ENCODE results near the gene RSPRY1.

Gene RSPRY1

DNA sequence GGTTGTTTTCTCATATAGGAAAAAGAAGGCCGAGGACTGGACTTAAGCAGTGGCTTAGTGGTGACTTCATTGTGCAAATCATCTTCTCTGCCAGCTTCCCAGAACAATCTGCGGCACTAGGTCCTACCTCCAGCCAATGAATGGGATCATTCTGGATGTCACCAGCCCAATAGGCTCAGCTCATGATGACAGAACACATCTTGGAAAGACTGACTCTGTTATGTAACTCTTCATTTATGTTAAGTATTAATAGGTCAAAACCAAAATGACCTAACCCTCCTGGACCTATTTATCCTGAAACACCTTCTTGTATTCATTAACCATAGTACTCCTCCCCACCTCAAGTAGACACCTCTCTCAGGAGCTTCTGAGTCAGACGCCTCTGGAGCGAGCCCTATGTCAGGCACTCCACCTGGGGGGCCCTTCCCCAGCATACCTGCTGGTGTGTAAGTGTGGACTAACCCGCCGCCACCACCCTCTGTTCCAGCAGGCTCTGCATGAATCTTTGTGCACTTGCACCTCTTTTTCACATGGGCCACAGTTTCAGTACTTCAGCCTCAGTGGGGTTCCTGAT is 66.1 kb downstream of the RSPRY1 start:
- TF ChIP-seq CTCF (IDR thresholded peaks at IDR 0.05; ENCODE audit: insufficient read depth, low read depth, low read length, missing control alignments), result no peak
- no peak for DNase-seq (ENCODE audit: low read depth)
- H3K4me3 ChIP-seq (ENCODE audit: low read depth, low read length), result no peak overlapping the region

- DNase-seq (ENCODE audit: low read depth), result no peak
- TF ChIP-seq CTCF (IDR thresholded peaks at IDR 0.05; ENCODE audit: insufficient read depth, low read depth, low read length, missing control alignments), result no peak
- H3K4me3 ChIP-seq (ENCODE audit: low read depth, low read length), result no peak overlapping the region
Observed at GRCh38 chr16:57253466-57253865, 67.3 kb downstream of the RSPRY1 start.

GRCh38 chr16:57255686-57256415 is 69.7 kb downstream of the RSPRY1 start:
- TF ChIP-seq CTCF (IDR thresholded peaks at IDR 0.05; ENCODE audit: insufficient read depth, low read depth, low read length, missing control alignments), result no peak
- H3K4me3 ChIP-seq (ENCODE audit: low read depth, low read length), result no peak overlapping the region
- DNase-seq (ENCODE audit: low read depth), result no peak

DNA sequence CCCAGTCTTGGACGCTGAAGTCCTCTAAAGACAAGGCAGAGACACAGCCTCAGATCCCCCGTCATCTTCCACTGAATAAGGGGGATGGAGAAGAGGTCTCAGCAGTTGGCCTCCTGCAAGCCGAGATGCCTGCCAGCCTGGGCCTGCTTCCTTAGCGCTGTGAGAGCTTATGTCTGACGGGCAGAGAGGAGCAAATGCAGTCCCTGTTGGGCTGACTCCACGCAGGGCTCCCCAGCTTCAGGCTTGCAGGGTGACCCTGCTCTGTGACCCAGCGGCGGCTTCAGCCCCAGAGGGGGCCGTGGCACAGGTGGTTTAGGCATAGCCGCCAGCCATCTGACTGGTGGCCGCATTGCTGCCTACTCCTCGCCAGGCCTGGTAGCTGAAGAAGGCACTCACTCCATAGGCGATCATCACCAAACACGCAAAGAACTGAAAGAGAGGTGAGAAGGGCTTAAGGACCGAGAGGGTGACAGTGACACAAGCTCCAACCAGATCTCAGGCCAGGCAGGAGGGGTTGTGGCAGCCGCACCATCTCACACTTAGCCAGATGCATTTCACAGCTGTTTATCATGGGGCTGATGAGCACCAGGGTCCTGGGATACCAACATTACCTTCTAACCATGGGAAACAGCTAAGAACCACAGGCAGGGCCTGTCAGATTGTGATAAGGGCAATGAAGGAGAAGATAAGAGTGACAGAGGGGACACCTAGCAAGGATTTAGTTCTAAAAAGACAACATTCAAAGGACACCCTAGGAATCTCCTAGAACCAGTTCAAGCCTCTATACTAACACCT is 70.7 kb downstream of the RSPRY1 start:
- no peak overlapping the region for H3K4me3 ChIP-seq (ENCODE audit: low read depth, low read length)
- TF ChIP-seq CTCF (IDR thresholded peaks at IDR 0.05; ENCODE audit: insufficient read depth, low read depth, low read length, missing control alignments), result no peak
- DNase-seq (ENCODE audit: low read depth), result no peak

GRCh38 chr16:57257455-57258070 is 71.4 kb downstream of the RSPRY1 start:
- no peak overlapping the region for H3K4me3 ChIP-seq (ENCODE audit: low read depth, low read length)
- TF ChIP-seq CTCF (IDR thresholded peaks at IDR 0.05; ENCODE audit: insufficient read depth, low read depth, low read length, missing control alignments), result no peak
- no peak for DNase-seq (ENCODE audit: low read depth)

GRCh38 chr16:57258226-57258909 is 72.2 kb downstream of the RSPRY1 start:
- no peak for DNase-seq (ENCODE audit: low read depth)
- no peak for TF ChIP-seq CTCF (IDR thresholded peaks at IDR 0.05; ENCODE audit: insufficient read depth, low read depth, low read length, missing control alignments)
- no peak overlapping the region for H3K4me3 ChIP-seq (ENCODE audit: low read depth, low read length)

Measured in GM12865 (cell line).